GM18519 (cell line): Measurements from ENCODE around the gene CDH13.

Experiments used
- ATAC-seq: cut with Tn5 transposase; IDR thresholded peaks from one replicate; pipeline ENCODE4 v1.9.1; 2021; ENCODE audit warnings: mild to moderate bottlenecking, moderate library complexity; ENCODE audit not compliant: unreplicated experiment, low FRiP score

Gene CDH13

DNA sequence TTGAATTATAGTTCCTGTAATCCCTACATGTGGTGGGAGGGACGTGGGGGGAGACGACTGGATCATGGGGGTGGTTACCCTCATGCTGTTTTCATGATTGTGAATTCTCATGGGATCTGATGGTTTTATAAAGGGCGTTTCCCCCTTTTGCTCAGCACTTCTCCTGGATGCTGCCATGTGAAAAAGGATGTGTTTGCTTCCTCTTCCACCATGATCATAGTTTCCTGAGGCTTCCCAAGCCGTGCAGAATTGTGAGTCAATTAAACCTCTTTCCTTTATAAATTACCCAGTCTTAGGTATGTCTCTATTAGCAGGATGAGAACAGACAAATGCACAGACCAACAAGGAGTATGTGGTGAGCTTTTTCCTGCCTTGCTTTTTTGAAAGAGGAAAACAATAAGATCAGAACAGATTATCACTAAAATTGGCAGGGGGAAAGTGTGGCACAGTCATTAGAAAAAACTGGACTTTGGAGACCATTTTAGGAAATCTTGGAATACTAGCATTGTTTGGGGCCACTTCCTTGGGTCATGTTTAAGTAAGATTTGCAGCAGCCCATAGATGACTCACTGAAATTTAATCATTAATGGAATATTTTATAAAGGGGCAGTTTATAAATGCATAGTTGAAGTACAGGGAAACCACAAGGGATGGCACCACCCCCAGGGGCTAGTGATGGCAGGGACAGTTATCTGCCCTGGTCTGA, 352.8 kb downstream of the CDH13 start:
- no peak for ATAC-seq

- ATAC-seq, result no peak
Measured at GRCh38 chr16:82980810-82981209, 354.0 kb downstream of the CDH13 start.

DNA sequence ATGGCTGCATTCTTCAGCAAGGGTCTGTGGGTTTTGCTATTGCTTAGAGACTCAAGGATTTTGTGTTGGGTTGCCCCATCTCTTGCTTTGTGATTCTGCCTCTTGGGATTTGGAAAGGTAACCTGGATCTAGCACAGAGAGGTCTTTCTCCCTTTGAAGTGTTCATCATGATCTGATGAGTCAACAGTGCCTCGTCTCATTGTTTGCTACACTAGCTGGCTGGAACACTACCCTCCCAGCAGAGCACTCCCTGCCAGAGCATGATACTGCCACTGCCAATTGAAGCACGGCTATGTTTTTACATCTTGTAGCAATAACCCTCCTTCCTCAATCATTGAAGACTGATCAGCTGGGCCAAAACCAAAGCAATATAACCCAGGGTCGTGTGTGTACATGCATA, 361.0 kb downstream of the CDH13 start:
- no peak for ATAC-seq

- no peak for ATAC-seq
Measured at GRCh38 chr16:82990155-82990554, 363.4 kb downstream of the CDH13 start.

DNA sequence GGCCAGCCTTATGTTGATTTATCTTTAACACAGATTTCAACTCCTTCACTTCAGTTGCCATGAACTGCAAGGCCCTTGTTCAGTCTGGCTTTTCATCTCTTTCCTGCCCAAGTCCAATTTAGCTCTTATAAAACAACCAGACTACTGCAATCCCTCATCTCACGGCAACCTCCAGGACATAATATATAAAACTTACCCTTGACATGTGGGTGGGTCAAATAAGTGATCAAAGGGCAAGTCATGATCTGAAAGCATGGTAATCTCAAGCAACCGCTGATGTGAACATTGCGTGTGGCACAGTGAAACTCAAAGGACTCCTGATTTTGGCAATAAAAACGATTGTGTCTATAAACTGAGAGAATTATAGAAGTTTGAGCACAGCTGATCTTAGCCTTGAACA, 364.6 kb downstream of the CDH13 start:
- no peak for ATAC-seq

- ATAC-seq, result no peak
Measured at GRCh38 chr16:82991966-82992675, 365.4 kb downstream of the CDH13 start.

GRCh38 chr16:82992786-82993185, 366.0 kb downstream of the CDH13 start:
- ATAC-seq, result no peak

GRCh38 chr16:82993415-82993814, 366.6 kb downstream of the CDH13 start:
- no peak for ATAC-seq

DNA sequence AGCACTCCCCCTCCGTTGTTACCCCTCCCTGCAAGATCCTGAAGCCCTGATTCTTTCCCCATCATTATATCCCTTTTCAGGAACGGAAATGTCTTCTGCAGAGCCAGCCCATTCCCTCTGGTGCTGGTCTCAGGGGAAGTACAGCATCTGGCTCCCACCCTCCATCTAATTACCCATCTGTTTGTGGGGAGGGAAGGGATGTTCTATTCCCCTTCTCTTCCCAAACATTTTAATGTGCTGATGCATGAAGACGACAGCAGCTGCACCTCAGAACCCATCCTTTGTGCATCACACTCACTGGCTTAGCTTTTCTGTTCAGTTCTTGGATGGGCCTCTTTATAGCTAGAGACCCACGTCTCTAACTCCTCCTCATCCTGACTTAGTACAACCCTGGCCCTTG, 367.2 kb downstream of the CDH13 start:
- no peak for ATAC-seq

DNA sequence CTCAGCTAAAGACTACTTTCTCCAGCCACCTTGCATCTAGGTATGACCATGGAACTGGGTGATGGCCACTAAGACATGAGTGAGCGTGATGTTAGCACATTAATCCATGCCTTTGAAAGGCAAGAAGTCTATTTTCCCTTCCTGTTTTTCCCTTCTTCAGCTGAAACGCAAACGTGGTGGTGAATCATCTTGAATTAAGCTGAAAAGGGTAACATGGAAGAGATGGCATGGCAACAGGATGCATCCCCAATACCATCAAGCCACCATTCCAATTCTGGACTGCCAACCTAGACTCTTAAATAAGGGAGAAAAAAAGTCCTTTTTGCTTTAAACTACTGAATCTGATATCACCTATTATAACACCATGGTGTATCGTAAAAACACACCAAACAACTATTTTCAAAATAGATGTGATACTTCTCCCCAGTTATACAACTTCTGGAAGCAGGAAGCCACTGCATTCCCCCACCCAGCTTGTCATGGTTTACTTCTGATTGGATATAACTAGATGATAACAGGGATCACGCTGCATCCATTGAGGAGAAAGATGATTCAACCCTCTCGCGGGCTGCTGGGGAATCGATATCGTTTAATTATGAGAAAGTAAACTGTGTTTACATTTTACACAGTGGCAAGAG, 368.6 kb downstream of the CDH13 start:
- ATAC-seq, result no peak

DNA sequence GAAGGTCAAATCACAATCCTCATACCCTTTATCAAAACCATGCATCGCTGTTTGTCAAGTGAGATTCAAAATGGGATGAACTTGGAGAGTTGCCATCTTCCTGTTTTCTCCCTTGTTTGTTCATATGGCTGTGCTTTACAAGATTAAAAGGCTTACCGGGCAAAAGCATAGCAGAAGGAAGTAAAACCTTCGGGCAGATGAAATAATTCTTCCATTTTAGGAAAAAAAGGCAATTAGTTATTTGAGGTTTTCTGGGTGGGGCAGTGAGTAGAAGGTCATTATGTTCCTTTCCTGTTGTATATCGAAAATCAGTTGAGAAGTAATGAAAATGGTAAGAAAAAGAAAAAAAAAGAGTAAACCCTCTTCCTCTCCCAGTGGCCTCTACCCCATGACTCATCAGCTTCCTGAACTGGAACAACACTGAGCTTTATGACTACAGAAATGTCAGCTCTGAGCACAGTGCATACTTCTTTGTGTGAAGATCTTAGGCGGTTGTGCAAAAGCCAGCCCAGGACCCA, 369.2 kb downstream of the CDH13 start:
- ATAC-seq, result no peak

DNA sequence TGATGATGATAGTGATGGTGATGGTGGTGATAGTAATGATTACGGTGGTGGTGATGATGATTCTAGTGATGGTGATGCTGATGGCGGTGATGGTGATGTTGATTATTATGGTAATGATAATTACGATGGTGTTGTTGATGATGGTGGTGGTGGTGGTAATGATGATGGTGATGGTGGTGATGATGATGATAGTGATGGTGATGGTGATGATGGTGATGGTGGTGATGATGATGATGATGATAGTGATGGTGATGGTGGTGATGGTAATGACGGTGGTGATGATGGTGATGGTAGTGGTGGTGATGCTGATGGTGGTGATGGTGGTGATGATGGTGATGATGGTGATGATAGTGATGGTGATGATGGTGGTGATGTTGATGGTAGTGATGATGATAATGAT, 370.0 kb downstream of the CDH13 start:
- no peak for ATAC-seq

DNA sequence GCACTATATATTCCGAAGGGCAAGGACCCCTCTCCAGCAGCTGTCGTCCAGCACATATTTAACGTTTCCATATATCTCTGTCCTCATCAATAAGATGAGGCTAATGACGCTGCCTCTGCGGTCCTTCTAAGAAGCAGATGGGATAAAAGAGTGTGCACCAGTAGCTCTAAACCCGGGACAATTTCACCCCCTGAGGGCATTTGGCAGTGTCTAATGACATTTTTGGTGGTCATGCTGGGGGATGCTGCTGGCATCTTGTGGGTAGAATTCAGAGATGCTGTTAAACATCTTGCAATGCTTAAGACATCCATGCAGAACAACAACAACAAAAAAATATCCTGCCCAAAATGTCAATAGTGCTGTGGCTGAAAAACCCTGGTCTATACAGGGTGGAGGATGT, 372.9 kb downstream of the CDH13 start:
- no peak for ATAC-seq

- no peak for ATAC-seq
Measured at GRCh38 chr16:83002351-83003334, 375.9 kb downstream of the CDH13 start.

GRCh38 chr16:83004868-83005652, 378.3 kb downstream of the CDH13 start:
- no peak for ATAC-seq

DNA sequence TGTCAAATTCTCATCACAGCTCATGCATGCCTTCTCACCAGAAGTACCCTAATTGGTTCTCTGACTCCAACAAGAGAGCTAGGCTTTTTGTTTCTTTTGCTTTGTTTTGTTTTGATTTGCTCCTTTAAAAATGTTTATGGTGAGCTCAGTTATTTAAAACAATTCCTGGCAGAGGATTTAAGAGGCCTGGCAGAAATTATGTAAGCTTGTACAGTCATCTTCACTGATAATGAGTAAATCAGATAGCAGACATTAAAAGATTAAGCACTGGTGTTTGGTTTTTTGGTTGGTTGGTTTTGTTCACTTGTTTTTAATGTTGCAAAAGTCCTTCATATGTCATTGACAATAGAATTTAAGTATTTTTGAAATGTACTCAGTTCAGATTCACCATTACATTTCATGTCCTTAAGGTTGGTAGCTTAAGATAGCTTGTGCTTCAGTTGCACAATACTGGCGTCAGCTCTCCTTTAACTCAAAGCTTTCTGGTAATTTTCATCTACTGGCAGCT, 378.9 kb downstream of the CDH13 start:
- ATAC-seq, result no peak

GRCh38 chr16:83010776-83011720, 384.3 kb downstream of the CDH13 start:
- no peak for ATAC-seq

DNA sequence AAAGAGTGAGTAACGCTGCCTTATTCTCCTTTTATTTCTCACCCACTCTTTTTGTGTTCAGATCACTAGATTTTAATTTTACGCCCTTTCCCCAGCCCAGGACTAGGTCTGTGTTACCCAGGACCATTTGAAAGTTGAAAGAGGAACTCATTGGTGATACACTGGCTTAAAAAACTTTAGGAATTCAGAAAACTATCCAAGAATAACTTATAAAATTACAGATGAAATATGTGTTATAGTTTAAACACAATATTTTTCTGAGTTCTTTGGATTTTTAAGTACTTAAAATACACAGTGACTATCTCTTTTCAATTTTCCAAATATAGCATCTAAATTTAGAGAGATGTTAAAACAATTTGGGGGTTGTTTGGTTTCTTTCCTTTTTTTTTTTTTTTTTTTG, 385.2 kb downstream of the CDH13 start:
- no peak for ATAC-seq
